ENCODE results near the gene SPOCD1.

SPOCD1 gene

GRCh38 chr1:31799895-31800673 lies 15.7 kb downstream of the SPOCD1 start:
- DNase-seq (ENCODE audit: low spot score), result no peak

DNA sequence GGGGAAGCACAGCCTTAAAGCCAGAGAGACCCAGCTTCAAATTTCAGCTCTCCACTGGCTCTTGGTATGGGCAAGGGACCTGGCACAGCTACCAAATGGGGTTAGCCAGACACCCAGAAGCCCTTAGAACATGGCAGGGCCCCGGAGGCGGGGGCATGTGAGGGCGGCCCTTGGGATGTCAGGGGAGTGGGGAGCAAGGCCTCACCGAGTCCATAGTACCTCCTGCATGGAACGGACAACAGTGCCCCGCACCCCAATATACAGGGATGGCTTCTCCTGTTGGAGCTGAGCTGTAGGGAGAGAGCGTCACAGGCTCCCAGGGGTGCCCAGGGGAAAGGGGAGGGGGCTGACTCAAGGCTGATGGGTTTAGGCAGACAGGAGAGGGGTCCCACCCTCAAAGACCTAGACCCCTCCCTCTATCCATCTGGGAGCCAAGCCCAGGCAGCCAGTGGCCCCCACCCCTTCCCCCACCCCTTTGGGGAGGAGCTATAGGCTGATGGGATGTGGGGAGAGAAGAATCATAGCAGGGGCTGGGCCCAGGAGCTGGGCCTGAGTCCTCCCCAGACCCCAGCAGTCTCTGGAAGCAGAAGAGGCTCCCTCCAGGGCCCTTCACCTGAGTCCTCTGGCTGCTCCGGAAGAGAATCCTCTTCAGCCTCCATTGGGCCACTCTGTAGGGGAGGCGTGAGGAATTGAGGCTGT lies 16.5 kb downstream of the SPOCD1 start:
- no peak for DNase-seq (ENCODE audit: low spot score)

DNA sequence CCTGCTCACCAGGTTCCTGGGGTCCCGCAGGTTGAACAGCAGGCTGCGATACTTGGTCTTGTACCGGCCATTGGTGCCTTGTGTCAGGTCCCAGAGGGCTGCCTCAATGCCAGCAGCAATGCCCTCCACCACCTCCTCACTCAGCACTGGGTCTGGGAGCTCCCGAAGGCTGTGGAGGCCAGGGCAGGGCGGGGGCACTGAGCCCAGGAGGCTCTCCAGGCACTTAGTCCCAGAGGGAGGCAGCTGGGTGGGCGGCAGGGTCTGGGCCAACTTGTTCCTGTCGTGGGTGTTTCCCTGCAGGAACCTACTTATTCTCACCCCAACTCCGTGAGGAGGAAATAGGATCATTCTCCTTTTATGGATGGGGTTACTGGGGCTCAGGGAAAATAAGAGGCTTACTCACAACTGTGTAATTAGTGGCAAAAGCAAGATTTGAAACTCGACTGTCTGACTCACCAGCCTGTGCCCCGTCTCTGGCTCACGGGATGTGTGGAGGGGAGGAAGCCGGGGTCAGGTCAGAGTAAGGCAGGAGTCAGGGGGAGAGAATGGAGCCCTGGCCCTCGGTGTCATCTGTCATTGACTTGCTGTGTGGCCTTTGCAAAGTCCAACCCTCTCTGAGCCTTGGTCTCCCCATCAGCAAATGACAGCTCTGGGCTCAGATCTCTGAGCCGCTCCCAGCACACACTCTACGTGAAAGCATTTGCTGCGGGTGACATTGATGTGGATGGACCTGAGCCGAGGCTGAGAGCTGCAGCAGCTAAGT lies 17.2 kb downstream of the SPOCD1 start:
- DNase-seq (ENCODE audit: low spot score), result peak; percentile 60

- DNase-seq (ENCODE audit: low spot score), result no peak
These were observed 17.8 kb downstream of the SPOCD1 start for GRCh38 chr1:31798086-31798432.

DNA sequence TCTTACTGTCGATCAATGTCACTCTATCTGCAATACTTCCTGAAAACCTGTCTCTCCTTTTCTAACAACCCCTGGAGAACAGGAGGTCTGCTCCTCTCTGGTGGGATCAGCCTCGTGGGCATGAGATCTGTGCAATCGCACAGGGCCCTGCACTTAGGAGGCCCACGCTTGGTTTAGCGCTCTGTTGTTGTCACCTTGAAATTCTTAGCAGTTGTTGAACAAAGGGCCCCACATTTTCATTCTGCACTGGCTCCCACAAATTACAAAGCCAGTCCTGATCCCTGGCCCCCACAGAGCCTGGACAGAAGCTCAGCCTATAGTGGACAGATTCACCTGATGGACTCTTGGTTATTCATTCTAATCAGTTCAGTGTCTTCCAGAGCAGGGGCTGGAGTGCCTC lies 18.6 kb downstream of the SPOCD1 start:
- DNase-seq (ENCODE audit: low spot score), result no peak

DNA sequence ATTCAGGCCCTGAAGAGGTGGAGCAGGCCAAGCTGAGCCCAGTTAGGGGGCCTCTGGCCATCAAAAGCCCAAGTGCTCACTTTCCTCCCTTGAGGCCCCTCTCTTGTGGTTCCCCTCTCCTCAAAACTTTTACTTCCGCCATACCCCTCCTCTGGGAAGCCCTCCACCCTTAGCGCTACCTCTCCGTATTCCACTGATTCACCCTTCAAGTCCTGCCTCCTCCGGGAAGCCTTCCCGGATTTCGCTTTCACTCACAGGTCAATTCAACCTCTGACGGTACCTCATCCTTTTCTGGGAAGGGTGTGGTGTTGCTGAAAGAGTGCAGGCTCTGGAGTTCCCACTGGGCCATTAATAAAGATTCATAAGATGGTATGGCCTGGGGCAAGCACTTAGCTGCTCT lies 19.1 kb downstream of the SPOCD1 start:
- no peak for DNase-seq (ENCODE audit: low spot score)

GRCh38 chr1:31795801-31796621 lies 19.8 kb downstream of the SPOCD1 start:
- peak; percentile 63 for DNase-seq (ENCODE audit: low spot score)

DNA sequence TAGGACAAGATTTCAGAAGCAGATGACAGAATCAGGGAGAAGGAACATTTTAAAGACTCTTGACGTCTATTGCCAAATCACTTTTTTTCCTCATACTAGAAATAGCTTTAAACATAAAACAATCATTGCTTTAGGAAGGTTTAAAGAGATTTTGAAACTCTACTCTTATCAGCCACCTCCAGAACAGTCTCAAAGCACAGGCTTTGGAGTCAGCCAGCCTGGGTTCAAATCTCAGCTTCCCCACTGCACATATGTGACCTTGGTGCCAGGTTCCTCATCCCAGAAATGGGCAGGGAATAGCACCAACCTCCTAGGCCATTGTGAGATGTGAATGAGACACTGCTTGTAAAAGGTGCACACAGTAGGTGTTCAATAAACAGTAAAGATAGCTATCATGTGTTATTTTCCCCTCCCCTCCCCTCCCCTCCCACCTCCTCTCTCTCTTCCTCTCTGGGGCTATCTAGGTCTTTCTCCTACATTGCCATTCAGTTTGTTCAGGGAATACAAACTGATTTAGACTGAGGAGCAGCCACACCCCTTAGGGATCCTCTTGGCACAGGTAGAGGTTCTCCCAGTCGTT lies 20.6 kb downstream of the SPOCD1 start:
- DNase-seq (ENCODE audit: low spot score), result no peak

GRCh38 chr1:31793586-31794285 lies 22.1 kb downstream of the SPOCD1 start:
- peak; percentile 21 for DNase-seq (ENCODE audit: low spot score)

DNA sequence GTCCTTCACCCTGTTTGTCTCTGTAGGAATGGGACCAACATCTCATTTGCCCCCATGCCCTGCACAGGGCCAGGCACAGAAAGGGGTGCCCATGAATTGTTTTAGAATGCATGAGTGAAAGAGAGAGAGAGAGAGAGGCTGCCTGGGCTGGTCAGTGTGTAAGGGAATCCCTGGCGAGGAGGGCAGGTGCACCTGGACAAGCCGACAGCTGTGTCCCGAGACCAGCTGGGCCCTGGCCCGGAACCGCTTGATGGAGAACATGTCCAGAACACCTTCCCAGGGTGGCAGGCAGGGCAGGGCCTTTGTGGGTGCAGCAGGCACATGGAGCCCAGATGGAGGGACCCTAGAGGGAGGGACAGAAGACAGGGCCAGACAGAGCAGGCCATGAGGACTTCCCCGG lies 22.7 kb downstream of the SPOCD1 start:
- DNase-seq (ENCODE audit: low spot score), result peak; percentile 2

DNA sequence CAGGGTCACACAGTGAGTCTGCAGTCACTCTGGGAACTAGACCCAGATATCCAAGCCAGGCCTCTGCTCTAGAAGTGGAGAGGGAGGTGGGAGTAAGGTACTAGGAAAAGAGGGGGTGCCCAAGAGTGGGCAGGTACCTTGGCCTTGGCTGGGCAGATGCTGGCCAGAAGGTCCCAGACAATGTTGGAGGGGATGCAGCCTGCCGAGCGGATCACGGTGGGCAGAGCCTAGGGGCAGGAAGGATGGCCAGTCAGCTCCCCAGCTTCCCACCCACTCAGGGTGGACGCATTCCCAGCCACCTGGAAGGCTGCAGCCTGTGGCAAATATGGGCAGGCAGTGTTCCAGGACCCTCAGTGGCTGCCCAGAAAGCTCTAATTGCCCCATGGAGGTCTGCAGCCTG lies 23.3 kb downstream of the SPOCD1 start:
- peak; percentile 5 for DNase-seq (ENCODE audit: low spot score)

DNA sequence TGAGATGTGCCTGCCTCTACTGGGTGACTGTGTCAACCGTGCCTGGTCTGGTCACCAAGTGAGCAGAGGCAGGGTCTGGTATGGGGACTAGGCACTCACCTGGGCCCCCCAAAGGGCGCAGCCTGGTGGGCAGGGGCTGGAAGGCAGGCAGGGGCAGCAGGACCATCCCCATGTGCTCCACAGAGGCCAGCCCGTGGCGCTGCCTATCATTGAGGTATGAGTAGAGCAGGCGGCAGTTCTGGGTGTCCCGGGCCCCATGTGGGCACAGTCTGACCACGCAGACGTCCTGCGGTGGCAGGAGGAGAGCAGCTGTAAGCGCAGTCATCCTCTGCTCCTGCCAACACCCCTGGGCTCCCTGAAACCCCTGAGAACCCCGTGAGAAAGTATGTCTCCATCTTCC lies 23.7 kb downstream of the SPOCD1 start:
- DNase-seq (ENCODE audit: low spot score), result peak; percentile 9

DNA sequence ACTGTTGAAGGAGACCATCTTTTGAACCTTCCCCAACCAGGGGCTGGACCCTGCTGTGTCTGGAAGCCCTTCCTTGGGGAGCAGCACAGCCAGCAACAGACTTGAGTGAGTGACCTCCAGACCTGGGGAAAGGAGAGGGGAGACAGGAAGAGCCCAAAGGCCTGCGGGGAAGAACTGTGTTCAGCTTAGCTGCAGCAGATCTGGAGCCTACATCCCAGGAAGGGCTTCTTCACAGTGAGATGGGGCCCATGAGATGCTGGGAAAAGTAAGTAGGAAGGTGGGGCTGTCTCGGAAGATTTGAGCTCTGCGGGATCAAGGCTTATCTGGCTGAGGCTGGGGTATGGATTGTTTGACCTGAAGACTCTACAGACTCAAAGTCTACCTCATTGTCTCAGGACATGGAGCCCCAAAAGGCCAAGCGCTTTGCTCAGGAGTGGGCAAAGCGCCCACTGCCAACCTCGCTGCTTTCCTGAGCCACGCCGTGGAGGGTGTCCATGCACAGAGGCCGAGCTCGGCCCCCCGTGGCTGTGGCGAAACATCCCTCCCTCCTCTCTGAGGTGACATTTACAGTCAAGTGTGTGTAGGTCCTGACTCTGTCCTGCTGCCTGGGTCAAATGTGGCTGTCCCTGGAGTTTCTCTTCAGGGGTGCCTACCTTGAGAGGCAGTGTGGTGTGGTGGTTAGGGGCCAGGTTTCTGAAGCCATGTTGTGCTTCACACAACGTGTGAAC lies 24.5 kb downstream of the SPOCD1 start:
- DNase-seq (ENCODE audit: low spot score), result peak; percentile 3

DNA sequence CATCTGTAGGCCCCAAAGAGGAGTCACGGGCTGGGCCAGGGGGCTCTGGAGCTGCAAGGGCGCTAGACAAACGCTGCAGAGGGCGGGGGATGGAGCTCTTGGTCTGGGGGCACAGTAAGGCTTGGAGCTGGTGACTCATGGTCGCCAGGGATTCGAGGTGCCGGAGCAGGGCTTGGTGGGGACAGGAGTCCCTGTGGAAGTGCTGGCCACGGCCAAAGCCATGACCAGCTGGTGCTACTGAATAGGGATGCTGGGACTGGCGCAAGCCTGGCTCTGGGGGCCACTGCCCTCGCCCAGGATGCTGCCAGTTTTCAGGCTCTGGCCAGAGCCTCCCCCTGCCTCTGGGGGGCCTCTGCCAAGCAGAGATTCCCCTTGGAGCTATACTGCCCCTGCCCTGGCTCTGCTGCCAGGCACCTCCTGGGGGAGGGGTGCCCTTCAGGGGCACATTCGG lies 25.2 kb downstream of the SPOCD1 start:
- no peak for DNase-seq (ENCODE audit: low spot score)

DNA sequence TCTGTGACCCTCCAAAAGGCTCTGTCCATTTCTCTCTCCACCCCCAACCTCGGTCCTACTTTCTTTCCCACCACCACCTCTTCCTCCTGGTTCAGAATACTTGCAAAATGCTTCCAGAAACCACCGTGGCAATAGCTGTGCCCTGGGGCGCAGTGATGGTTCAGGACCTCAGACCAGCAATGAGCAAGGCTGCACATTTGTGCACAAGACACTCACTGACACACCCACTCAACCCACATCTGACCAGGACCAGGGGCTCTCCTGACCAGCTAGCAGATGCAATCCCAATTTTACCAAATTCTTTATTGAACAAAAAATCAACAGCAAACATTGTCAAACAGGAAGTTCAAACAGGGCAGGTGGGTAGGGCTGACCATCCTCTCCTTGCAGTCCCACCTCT lies 25.7 kb downstream of the SPOCD1 start:
- no peak for DNase-seq (ENCODE audit: low spot score)

DNA sequence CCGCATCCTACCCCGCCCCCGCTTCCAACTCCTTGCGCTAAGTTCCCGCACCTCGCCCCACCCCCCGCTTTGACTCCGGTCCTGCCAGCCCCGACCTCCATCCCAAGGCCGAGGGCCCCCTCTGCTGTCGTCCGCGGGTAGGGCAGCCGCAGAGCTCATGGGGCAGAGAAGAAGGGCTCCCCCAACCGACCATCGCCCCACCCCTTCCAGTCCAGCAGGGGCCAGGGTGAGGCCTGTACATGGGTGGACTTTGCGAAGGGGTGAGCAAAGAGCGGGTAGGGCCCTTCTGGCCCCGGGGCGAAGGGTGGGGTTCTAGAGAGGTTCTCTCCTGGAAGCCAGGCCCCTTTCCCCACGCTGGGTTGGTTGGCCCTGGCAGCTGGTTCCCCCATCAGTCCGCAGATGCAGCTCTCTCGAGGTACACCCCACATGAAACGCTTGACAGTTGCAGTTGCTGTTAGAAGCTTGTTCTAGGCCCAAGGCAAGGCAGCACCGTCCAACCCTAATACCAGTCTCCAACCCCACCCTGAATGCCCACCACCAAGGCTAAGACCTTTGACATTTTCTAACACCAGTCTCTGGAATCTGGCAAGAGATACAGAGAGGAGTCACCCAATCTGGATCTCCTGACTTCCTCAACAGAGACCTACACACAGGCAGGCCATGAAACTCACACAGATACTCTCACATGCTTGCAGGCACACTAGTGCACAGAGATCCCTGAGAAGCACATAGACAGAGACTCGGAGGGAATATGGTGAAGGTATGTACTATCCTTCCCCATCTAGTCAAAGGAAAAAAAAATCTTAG lies 26.4 kb downstream of the SPOCD1 start:
- peak; percentile 93 for DNase-seq (ENCODE audit: low spot score)

- no peak for DNase-seq (ENCODE audit: low spot score)
These were observed 27.0 kb downstream of the SPOCD1 start for GRCh38 chr1:31788825-31789256.

- DNase-seq (ENCODE audit: low spot score), result peak; percentile 93
These were observed 27.5 kb downstream of the SPOCD1 start for GRCh38 chr1:31788138-31788824.

DNA sequence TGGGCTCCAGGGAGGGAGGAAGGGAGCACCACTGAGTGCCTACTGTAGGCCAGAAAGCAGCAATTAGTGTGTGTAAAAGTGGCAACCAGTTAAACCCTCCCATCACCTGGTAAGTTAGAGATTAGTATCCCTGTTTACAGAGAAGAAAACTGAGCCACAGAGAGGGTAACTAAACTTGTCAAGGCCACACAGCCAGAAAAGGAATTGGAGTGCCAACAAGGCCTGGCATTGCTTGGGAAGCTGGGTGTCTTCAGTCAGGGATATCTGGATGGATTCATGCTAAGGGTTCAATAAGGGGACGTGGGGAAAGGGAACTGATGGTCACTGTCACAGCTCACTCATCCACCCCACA lies 28.1 kb downstream of the SPOCD1 start:
- DNase-seq (ENCODE audit: low spot score), result peak; percentile 2
